Smooth muscle cell (in vitro differentiated cells): ENCODE data around the gene KCNJ14. TPM values are rescaled to one million over a fixed set of nuclear protein-coding genes. Genes with fewer than 3 reads are reported as not detected.

ENCODE experiments used
- DNase-seq: peaks from one replicate; lab custom pipeline; 2025; ENCODE audit not compliant: unreplicated experiment; lab: John Stamatoyannopoulos, UW
- H2AFZ ChIP-seq: fragments of 200-600 bp; sonication (generic); 2 replicates; pipeline ENCODE4 v1.6.0; 2016; ENCODE audit warnings: antibody characterized with exemption, low read depth, mild to moderate bottlenecking
- H3F3A ChIP-seq: fragments of 200-600 bp; sonication (generic); 2 replicates; pipeline ENCODE4 v1.6.0; 2017; ENCODE audit warnings: antibody characterized with exemption, low read depth
- H3K27ac ChIP-seq: fragments of 200-600 bp; sonication (generic); 2 replicates; pipeline ENCODE4 v1.5.1; 2016; ENCODE audit warnings: low read depth, mild to moderate bottlenecking
- H3K27me3 ChIP-seq: fragments of 200-600 bp; sonication (generic); 2 replicates; pipeline ENCODE4 v1.6.1; 2016; ENCODE audit warnings: low read depth, mild to moderate bottlenecking
- H3K36me3 ChIP-seq: fragments of 200-600 bp; sonication (generic); 2 replicates; pipeline ENCODE4 v1.5.1; 2016; ENCODE audit warnings: low read depth
- H3K4me1 ChIP-seq: fragments of 200-600 bp; sonication (generic); 2 replicates; pipeline ENCODE4 v1.5.1; 2016; ENCODE audit warnings: low read depth
- H3K4me2 ChIP-seq: fragments of 200-600 bp; sonication (generic); 2 replicates; pipeline ENCODE4 v1.6.0; 2016; ENCODE audit warnings: mild to moderate bottlenecking
- H3K4me3 ChIP-seq: fragments of 200-600 bp; sonication (generic); 2 replicates; pipeline ENCODE4 v1.5.1; 2016; ENCODE audit warnings: mild to moderate bottlenecking
- H3K79me2 ChIP-seq: fragments of 200-600 bp; sonication (generic); 2 replicates; pipeline ENCODE4 v1.6.0; 2016; ENCODE audit warnings: low read depth, mild to moderate bottlenecking
- H3K9ac ChIP-seq: fragments of 200-600 bp; sonication (generic); 2 replicates; pipeline ENCODE4 v1.6.0; 2016; ENCODE audit warnings: low read depth
- H3K9me3 ChIP-seq: fragments of 200-600 bp; sonication (generic); replicated peaks from 2 replicates; pipeline ENCODE4 v1.5.1; 2016; ENCODE audit warnings: low read depth
- H4K20me1 ChIP-seq: fragments of 200-600 bp; sonication (generic); 2 replicates; pipeline ENCODE4 v1.6.0; 2016; ENCODE audit warnings: low read depth
- CTCF ChIP-seq: fragments of 200-600 bp; sonication (generic); IDR thresholded peaks from 2 replicates; pipeline ENCODE4 v1.5.1; 2017; ENCODE audit warnings: borderline replicate concordance, mild to moderate bottlenecking, antibody characterized with exemption; ENCODE audit not compliant: insufficient read depth, poor library complexity, severe bottlenecking
- WGBS: methylation state at CpG from one replicate; pipeline ENCODE4 v1.1.7; 2016; ENCODE audit warnings: low lambda C conversion rate; 5-methylcytosine and 5-hydroxymethylcytosine counted together
- polyA plus RNA-seq: library from polyadenylated mRNA; unstranded; fragments of >200 nt; fragmentation: Nextera tagmentation; extraction: Ambion mirVana; gene quantifications from 2 replicates; pipeline ENCODE4 v1.2.1, GENCODE V29; 2016
- total RNA-seq: library from RNA; depleted of rRNA; stranded (reverse); fragments of >200 nt; gene quantifications from 2 replicates; pipeline ENCODE4 v1.2.3, GENCODE V29; 2014

KCNJ14 gene
- total and polyA plus RNA-seq, 2 experiments from 2014 or later = 1.7 to 1.8 TPM

- H3K9ac ChIP-seq = no peak overlapping the region
- no peaks in the 10 kb centered on the region for H3K9me3 ChIP-seq
- H3K36me3 ChIP-seq = no peaks in the 10 kb centered on the region
- TF ChIP-seq CTCF = no peak
- no peaks in the 10 kb centered on the region for H3K27me3 ChIP-seq
- no peaks in the 10 kb centered on the region for H3K4me1 ChIP-seq
- H3K27ac ChIP-seq = no peak overlapping the region
- H3F3A ChIP-seq = no peaks in the 10 kb centered on the region
- no peak overlapping the region for H2AFZ ChIP-seq
- no peaks in the 10 kb centered on the region for H4K20me1 ChIP-seq
- no peak for DNase-seq
- no peak overlapping the region for H3K4me3 ChIP-seq
- no peaks in the 10 kb centered on the region for H3K79me2 ChIP-seq
- no peak overlapping the region for H3K4me2 ChIP-seq
- 87% methylated on average over 8 of the region's 8 CpGs for WGBS
Observed at GRCh38 chr19:48433337-48433736, 22.0 kb upstream of the KCNJ14 start.

GRCh38 chr19:48436586-48436985, 18.8 kb upstream of the KCNJ14 start:
- DNase-seq = no peak

GRCh38 chr19:48441360-48442050, 13.9 kb upstream of the KCNJ14 start:
- Histone ChIP-seq H3K9ac (no peak overlapping the region), H2AFZ (no peak overlapping the region), H3K79me2 (peaks cover 6% of the 10 kb centered on the region), H3K4me1 (peaks cover 12% of the 10 kb centered on the region), H3F3A (peaks cover 5% of the 10 kb centered on the region), H3K4me2 (no peak overlapping the region), H3K9me3 (no peaks in the 10 kb centered on the region), H3K36me3 (no peaks in the 10 kb centered on the region), H3K27ac (no peak overlapping the region), H3K27me3 (no peaks in the 10 kb centered on the region), H4K20me1 (no peaks in the 10 kb centered on the region), H3K4me3 (no peak overlapping the region)
- WGBS = 96% methylated on average over 19 of the region's 20 CpGs
- no peak for TF ChIP-seq CTCF
- DNase-seq = no peak

More at GRCh38 chr19:48436586-48436985, 18.8 kb upstream of the KCNJ14 start:
- no peaks in the 10 kb centered on the region for H3F3A ChIP-seq
- WGBS = 92% methylated on average over 5 of the region's 5 CpGs
- H3K4me2 ChIP-seq = no peak overlapping the region
- no peak overlapping the region for H2AFZ ChIP-seq
- no peaks in the 10 kb centered on the region for H3K36me3 ChIP-seq
- H3K4me1 ChIP-seq = no peaks in the 10 kb centered on the region
- no peaks in the 10 kb centered on the region for H3K9me3 ChIP-seq
- TF ChIP-seq CTCF = no peak
- no peaks in the 10 kb centered on the region for H3K79me2 ChIP-seq
- no peaks in the 10 kb centered on the region for H3K27me3 ChIP-seq
- no peak overlapping the region for H3K4me3 ChIP-seq
- no peaks in the 10 kb centered on the region for H4K20me1 ChIP-seq
- H3K9ac ChIP-seq = no peak overlapping the region
- H3K27ac ChIP-seq = no peak overlapping the region
